GM12878 (cell line): ENCODE results near the gene MRPL55. TPM values are rescaled to one million over a fixed set of nuclear protein-coding genes. Genes with fewer than 3 reads are reported as not detected.

Experiments
- ATAC-seq: fragments of 200-7000 bp; cut with Tn5 transposase; 3 replicates; pipeline ENCODE4 v1.9.1; 2020; ENCODE audit warnings: mild to moderate bottlenecking, moderate library complexity
- BruUV-seq: library from RNA; stranded (reverse); fragments of 400-500 nt; replicated peaks from 2 replicates; lab custom pipeline; 2021; lab: Mats Ljungman, UMichigan
- CTCF ChIA-PET: fragments of 300-600 bp; sonication (Branson Sonifier 250); formaldehyde crosslinking; extraction: SDS; loops from one replicate; lab custom pipeline; 2021; ENCODE audit warnings: inconsistent platforms; lab: Yijun Ruan, JAX
- POLR2A ChIA-PET: fragments of 350-600 bp; formaldehyde crosslinking; extraction: SDS; loops from one replicate; lab custom pipeline; 2021; ENCODE audit warnings: inconsistent platforms; lab: Charles Lee
- RAD21 ChIA-PET: fragments of 300-600 bp; sonication (Branson Sonifier 250); formaldehyde crosslinking; loops from one replicate; lab custom pipeline; 2023; ENCODE audit warnings: antibody characterized with exemption; ENCODE audit not compliant: unreplicated experiment; lab: Charles Lee
- SMC1A ChIA-PET: fragments of 300-600 bp; sonication (Branson Sonifier 250); formaldehyde crosslinking; loops from one replicate; lab custom pipeline; 2023; ENCODE audit not compliant: unreplicated experiment, uncharacterized antibody; lab: Charles Lee
- DNase-seq: peaks from one replicate; pipeline ENCODE4 v3.0.0-alpha.2; 2011; ENCODE audit warnings: low read depth, low spot score
- FAIRE-seq: peaks from 3 replicates; lab custom pipeline; 2011; peaks lifted over from hg19 to GRCh38; lab: Jason Lieb, UNC
- H2AFZ ChIP-seq: 2 replicates; pipeline ENCODE4 v1.6.0; 2011; ENCODE audit warnings: low read depth, low read length, control low read depth; ENCODE audit not compliant: control insufficient read depth
- H3K27ac ChIP-seq: 2 replicates; pipeline ENCODE4 v1.5.1; 2011; ENCODE audit warnings: control low read depth; ENCODE audit not compliant: control insufficient read depth, insufficient read depth
- H3K27me3 ChIP-seq, 2 experiments: replicated peaks in 1 of 2; 2 replicates each; pipeline versions ENCODE4 v1.6.0 to v1.6.1; 2011; ENCODE audit warnings: low read length in 1 of 2; ENCODE audit not compliant: control insufficient read depth in 2 of 2, insufficient read depth in 2 of 2
- H3K36me3 ChIP-seq, 2 experiments: 2 replicates each; pipeline ENCODE4 v1.5.1; 2011; ENCODE audit warnings: low read length in 1 of 2; ENCODE audit not compliant: control insufficient read depth in 2 of 2, insufficient read depth in 2 of 2
- H3K4me1 ChIP-seq: 2 replicates; pipeline ENCODE4 v1.6.1; 2011; ENCODE audit warnings: mild to moderate bottlenecking, low read length, moderate library complexity, mixed read lengths; ENCODE audit not compliant: control insufficient read depth, insufficient read depth
- H3K4me2 ChIP-seq: 2 replicates; pipeline ENCODE4 v1.6.0; 2011; ENCODE audit warnings: control low read depth; ENCODE audit not compliant: control insufficient read depth, insufficient read depth
- H3K4me3 ChIP-seq: fragments of 200-600 bp; sonication (generic); 2 replicates; pipeline ENCODE4 v1.5.1; 2016
- H3K79me2 ChIP-seq: 2 replicates; pipeline ENCODE4 v1.6.0; 2011; ENCODE audit warnings: low read length; ENCODE audit not compliant: control insufficient read depth, insufficient read depth
- H3K9ac ChIP-seq: 2 replicates; pipeline ENCODE4 v1.8.0; 2011; ENCODE audit warnings: low read length, control low read depth, mixed read lengths; ENCODE audit not compliant: control insufficient read depth, insufficient read depth
- H3K9me3 ChIP-seq: replicated peaks from 3 replicates; pipeline ENCODE4 v1.5.1; 2011; ENCODE audit warnings: mild to moderate bottlenecking, low read length; ENCODE audit not compliant: control insufficient read depth, insufficient read depth
- H4K20me1 ChIP-seq: 2 replicates; pipeline ENCODE4 v1.6.0; 2011; ENCODE audit not compliant: control insufficient read depth, insufficient read depth
- BACH1 ChIP-seq: fragments of 450-650 bp; IDR thresholded peaks from 2 replicates; pipeline ENCODE4 v1.6.1; 2017; ENCODE audit warnings: mild to moderate bottlenecking, borderline replicate concordance
- CHD2 ChIP-seq: IDR thresholded peaks from 2 replicates; pipeline ENCODE4 v1.6.1; 2011; ENCODE audit warnings: low read depth, low read length, improper control_type of control experiment, borderline replicate concordance
- E2F4 ChIP-seq: IDR thresholded peaks from 2 replicates; pipeline ENCODE4 v1.6.1; 2012; ENCODE audit warnings: low read depth, low read length, improper control_type of control experiment
- EGR1 ChIP-seq, 2 experiments: IDR thresholded peaks; 1 replicate in 1 of 2; 2 replicates in 1 of 2; pipeline ENCODE4 v1.6.1; 2011 to 2012; ENCODE audit warnings: low read depth in 2 of 2, low read length in 2 of 2, borderline replicate concordance in 1 of 2, mild to moderate bottlenecking in 1 of 2, moderate library complexity in 1 of 2
- ESRRA ChIP-seq: IDR thresholded peaks from 2 replicates; pipeline ENCODE4 v1.6.1; 2012; ENCODE audit warnings: mild to moderate bottlenecking, low read length, improper control_type of control experiment
- KDM1A ChIP-seq: fragments of 200-600 bp; sonication (generic); IDR thresholded peaks from 2 replicates; pipeline ENCODE4 v1.6.1; 2016; ENCODE audit warnings: borderline replicate concordance
- MAX ChIP-seq: IDR thresholded peaks from 2 replicates; pipeline ENCODE4 v1.6.1; 2012; ENCODE audit warnings: low read depth, low read length, improper control_type of control experiment
- MEF2B ChIP-seq: fragments of 450-650 bp; IDR thresholded peaks from 2 replicates; pipeline ENCODE4 v1.6.1; 2018; ENCODE audit warnings: mild to moderate bottlenecking, moderate library complexity; ENCODE audit not compliant: partially characterized antibody, poor library complexity, severe bottlenecking
- MTA2 ChIP-seq: fragments of 450-650 bp; IDR thresholded peaks from 2 replicates; pipeline ENCODE4 v1.6.1; 2016; ENCODE audit warnings: low read depth, mild to moderate bottlenecking, moderate library complexity
- NFYA ChIP-seq: IDR thresholded peaks from 2 replicates; pipeline ENCODE4 v1.6.1; 2011; ENCODE audit warnings: low read depth, mild to moderate bottlenecking, low read length, improper control_type of control experiment, borderline replicate concordance
- PML ChIP-seq: IDR thresholded peaks from 2 replicates; pipeline ENCODE4 v1.6.1; 2012; ENCODE audit warnings: low read length, inconsistent platforms
- RFX5 ChIP-seq: IDR thresholded peaks from 2 replicates; pipeline ENCODE4 v1.6.1; 2011; ENCODE audit warnings: low read depth, low read length, improper control_type of control experiment
- SIN3A ChIP-seq: IDR thresholded peaks from 2 replicates; pipeline ENCODE4 v1.6.1; 2012; ENCODE audit warnings: low read depth, low read length, improper control_type of control experiment
- SIX5 ChIP-seq: IDR thresholded peaks from 2 replicates; pipeline ENCODE4 v1.6.1; 2011; ENCODE audit warnings: mild to moderate bottlenecking, low read depth, low read length, moderate library complexity; ENCODE audit not compliant: severe bottlenecking
- SPI1 ChIP-seq: IDR thresholded peaks from 2 replicates; pipeline ENCODE4 v1.6.1; 2011; ENCODE audit warnings: low read depth, mild to moderate bottlenecking, low read length, moderate library complexity, borderline replicate concordance; ENCODE audit not compliant: insufficient read depth
- ZSCAN29 ChIP-seq: fragments of 450-650 bp; IDR thresholded peaks from 2 replicates; pipeline ENCODE4 v1.6.1; 2017; ENCODE audit warnings: mild to moderate bottlenecking, moderate library complexity
- WGBS: methylation state at CpG from one replicate; pipeline ENCODE4 v1.1.6; 2016; ENCODE audit warnings: low lambda C conversion rate; ENCODE audit not compliant: insufficient replicate concordance, insufficient coverage; ENCODE audit errors: missing lambda C conversion rate; 5-methylcytosine and 5-hydroxymethylcytosine counted together
- in situ Hi-C: fragments of 300-500 bp; cut with MboI; formaldehyde crosslinking; loops from 9 replicates; pipeline ENCODE4 v1.14.3; 2018; ENCODE audit warnings: mixed read lengths
- intact Hi-C: fragments of 100-400 bp; cut with micrococcal nuclease; formaldehyde crosslinking; loops from one replicate; pipeline ENCODE4 v1.14.2; 2022; ENCODE audit not compliant: unreplicated experiment
- polyA plus RNA-seq, 11 experiments: library from polyadenylated mRNA; depleted of rRNA in 4 of 11; unstranded in 6 of 11; stranded (reverse) in 5 of 11; fragments of >200 nt; fragmentation: Nextera tagmentation in 4 of 11; fragmentation: Illumina TruSeq in 1 of 11; extraction: Ambion mirVana in 4 of 11; extraction: Trizol in 1 of 11; gene quantifications; 1 replicate in 1 of 11; 2 replicates in 10 of 11; pipeline versions ENCODE4 v1.2.1 to v1.2.3, GENCODE V29; 2011 to 2016; ENCODE audit warnings: inconsistent platforms in 2 of 11, missing spikeins in 2 of 11, low read depth in 1 of 11
- total RNA-seq, 4 experiments: library from RNA; depleted of rRNA in 3 of 4; stranded (reverse); fragments of >200 nt in 3 of 4; fragmentation: Illumina TruSeq in 1 of 4; extraction: Trizol in 1 of 4; gene quantifications; 2 replicates each; pipeline versions ENCODE4 v1.2.1 to v1.2.3, GENCODE V29; 2013 to 2021
- TF ChIP-seq, protein P1 (sequence below): fragments of 150-350 bp; IDR thresholded peaks from 2 replicates; pipeline ENCODE4 v1.6.1; 2016; ENCODE audit warnings: low read depth, low read length

The MRPL55 gene
- total and polyA plus RNA-seq, 10 of the 15 experiments (the other 5 are each of a cell fraction or from before 2014, with no cell fraction given) = 15.1 to 143 (median 55.8) TPM

DNA sequence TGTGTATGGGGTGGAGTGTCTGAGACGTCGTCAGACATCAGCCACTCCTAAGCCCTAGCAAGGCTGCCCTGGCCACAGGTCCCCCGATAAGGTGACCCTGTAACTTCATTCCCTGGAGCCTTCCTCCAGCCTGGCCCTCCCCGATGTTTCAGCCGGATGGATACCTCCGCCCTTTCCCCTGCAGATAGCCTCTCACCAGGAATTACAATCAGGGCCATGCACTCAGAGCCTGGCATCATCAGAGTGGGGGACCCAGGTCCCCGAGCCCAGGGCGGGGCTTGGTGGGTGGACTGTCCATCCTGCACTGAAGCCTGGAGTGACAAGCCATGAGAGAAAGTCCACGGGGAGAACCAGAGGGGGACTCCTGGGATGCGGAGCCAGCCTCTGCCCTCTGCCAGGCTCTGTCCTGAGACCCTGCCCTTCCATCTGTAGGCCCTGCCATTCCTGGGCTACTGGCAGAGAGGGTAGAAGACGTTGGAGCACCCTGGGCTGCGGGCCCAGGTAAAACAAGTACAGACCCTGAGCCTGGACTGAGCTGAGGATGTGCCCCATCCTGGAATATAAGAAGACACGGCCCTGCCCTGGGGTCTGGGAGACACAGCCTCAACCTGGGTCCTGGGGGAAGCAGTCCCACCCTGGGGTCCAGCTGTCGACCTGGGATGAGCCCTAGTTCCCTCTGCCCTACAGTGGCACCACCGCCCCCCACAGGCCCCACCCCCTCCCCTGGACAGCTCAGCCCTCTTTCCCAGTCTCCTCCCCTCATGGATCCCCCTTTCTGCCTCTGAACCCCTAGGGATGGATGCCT lies 43.4 kb downstream of the MRPL55 start (continued):
- no peak for TF ChIP-seq KDM1A
- no peak for TF ChIP-seq RFX5
- no peak for TF ChIP-seq PML
- TF ChIP-seq, protein P1, sequence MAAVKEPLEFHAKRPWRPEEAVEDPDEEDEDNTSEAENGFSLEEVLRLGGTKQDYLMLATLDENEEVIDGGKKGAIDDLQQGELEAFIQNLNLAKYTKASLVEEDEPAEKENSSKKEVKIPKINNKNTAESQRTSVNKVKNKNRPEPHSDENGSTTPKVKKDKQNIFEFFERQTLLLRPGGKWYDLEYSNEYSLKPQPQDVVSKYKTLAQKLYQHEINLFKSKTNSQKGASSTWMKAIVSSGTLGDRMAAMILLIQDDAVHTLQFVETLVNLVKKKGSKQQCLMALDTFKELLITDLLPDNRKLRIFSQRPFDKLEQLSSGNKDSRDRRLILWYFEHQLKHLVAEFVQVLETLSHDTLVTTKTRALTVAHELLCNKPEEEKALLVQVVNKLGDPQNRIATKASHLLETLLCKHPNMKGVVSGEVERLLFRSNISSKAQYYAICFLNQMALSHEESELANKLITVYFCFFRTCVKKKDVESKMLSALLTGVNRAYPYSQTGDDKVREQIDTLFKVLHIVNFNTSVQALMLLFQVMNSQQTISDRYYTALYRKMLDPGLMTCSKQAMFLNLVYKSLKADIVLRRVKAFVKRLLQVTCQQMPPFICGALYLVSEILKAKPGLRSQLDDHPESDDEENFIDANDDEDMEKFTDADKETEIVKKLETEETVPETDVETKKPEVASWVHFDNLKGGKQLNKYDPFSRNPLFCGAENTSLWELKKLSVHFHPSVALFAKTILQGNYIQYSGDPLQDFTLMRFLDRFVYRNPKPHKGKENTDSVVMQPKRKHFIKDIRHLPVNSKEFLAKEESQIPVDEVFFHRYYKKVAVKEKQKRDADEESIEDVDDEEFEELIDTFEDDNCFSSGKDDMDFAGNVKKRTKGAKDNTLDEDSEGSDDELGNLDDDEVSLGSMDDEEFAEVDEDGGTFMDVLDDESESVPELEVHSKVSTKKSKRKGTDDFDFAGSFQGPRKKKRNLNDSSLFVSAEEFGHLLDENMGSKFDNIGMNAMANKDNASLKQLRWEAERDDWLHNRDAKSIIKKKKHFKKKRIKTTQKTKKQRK = no peak
- TF ChIP-seq, all 136 proteins: peak for 0

DNA sequence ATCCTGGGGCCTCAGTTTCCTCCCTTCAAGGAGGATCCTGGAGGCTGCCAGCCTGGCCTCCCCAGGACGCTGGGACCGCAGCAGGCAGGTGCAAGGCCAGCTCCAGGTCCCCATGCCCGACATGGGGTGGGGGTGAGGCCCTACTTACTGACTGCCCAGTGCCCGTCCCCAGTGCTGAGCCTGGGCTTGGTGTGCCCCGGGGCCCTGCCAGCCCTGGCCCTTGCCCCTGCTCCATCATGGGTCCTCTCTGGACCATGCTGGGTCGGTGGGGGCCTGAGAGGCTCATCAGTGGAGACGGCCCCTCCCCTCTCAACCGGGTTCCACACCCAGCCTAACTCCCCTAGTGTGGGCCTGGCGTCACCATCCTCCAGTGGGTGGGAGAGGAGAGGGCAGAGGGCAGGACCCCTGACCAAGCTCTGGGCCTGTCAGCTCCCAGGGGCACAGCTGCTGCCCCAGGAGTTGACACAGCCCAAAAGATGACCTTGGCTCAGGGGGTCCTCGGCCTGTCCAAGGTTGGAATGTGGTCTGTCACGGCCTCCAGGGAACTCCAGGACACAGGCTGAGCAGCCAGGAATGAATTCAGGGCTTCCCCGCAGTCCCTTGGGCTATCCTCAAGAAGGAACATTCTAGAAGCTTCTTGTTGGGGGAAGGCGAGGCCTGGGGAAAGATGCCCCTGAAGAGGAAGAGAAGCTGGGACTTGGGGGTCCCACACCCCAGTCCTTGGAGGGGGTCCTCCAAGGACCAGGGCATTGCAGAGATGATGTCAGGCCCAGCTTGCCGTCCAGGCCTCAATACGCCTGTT lies 44.2 kb downstream of the MRPL55 start:
- intact Hi-C loops (no loop called here), in situ Hi-C loops (no loop called here)
- H3K36me3 ChIP-seq = no peaks in the 10 kb centered on the region
- ATAC-seq (no peak), DNase-seq (no peak), FAIRE-seq (no peak)
- WGBS = 28% methylated on average over 14 of the region's 15 CpGs
- no peaks in the 10 kb centered on the region for H3K4me1 ChIP-seq
- H3K9me3 ChIP-seq = no peaks in the 10 kb centered on the region
- no TSS peak for BruUV-seq
- no peak overlapping the region for H2AFZ ChIP-seq
- POLR2A ChIA-PET = no interaction called here
- no peak overlapping the region for H3K4me2 ChIP-seq
- SMC1A ChIA-PET = no interaction called here
- RAD21 ChIA-PET = no interaction called here
- H3K27ac ChIP-seq = no peak overlapping the region
- H4K20me1 ChIP-seq = no peaks in the 10 kb centered on the region
- no peaks in the 10 kb centered on the region; a peak in 2 of 4 replicates for H3K27me3 ChIP-seq
- CTCF ChIA-PET = no interaction called here
- H3K9ac ChIP-seq = no peak overlapping the region
- no peaks in the 10 kb centered on the region for H3K79me2 ChIP-seq
- H3K4me3 ChIP-seq = no peak overlapping the region
- TF ChIP-seq SPI1 (no peak), E2F4 (no peak), BACH1 (no peak), CHD2 (no peak), MTA2 (no peak), MAX (no peak), NFYA (no peak), ESRRA (no peak), ZSCAN29 (no peak), EGR1 (IDR thresholded peaks at IDR 0.05; ENCODE audit: borderline replicate concordance in 1 of 2, low read depth in 2 of 2, low read length in 2 of 2) (no peak), MEF2B (no peak), SIX5 (no peak), SIN3A (no peak)
